Ishikawa (cell line): ENCODE measurements around the gene OR52E5.

Experiments
- CEBPB ChIP-seq: IDR thresholded peaks from 2 replicates; pipeline ENCODE4 v1.6.1; 2012
- CREB1 ChIP-seq: IDR thresholded peaks from 2 replicates; pipeline ENCODE4 v1.6.1; 2012; ENCODE audit warnings: low read depth
- EGR1 ChIP-seq: IDR thresholded peaks from 2 replicates; pipeline ENCODE4 v1.6.1; 2012
- EP300 ChIP-seq: IDR thresholded peaks from 2 replicates; pipeline ENCODE4 v1.6.1; 2012; ENCODE audit warnings: borderline replicate concordance
- FOXM1 ChIP-seq: IDR thresholded peaks from 2 replicates; pipeline ENCODE4 v1.6.1; 2012; ENCODE audit warnings: low read depth, borderline replicate concordance
- MAX ChIP-seq: IDR thresholded peaks from 2 replicates; pipeline ENCODE4 v1.6.1; 2012
- NFIC ChIP-seq: IDR thresholded peaks from 2 replicates; pipeline ENCODE4 v1.6.1; 2012
- RAD21 ChIP-seq: IDR thresholded peaks from 2 replicates; pipeline ENCODE4 v1.6.1; 2012; ENCODE audit warnings: low read depth
- REST ChIP-seq: IDR thresholded peaks from 2 replicates; pipeline ENCODE4 v1.6.1; 2012; ENCODE audit warnings: low read depth, mild to moderate bottlenecking
- TAF1 ChIP-seq: IDR thresholded peaks from 2 replicates; pipeline ENCODE4 v1.6.1; 2012; ENCODE audit warnings: low read depth, mild to moderate bottlenecking
- TCF12 ChIP-seq: IDR thresholded peaks from 2 replicates; pipeline ENCODE4 v1.6.1; 2012; ENCODE audit warnings: low read depth
- TEAD4 ChIP-seq: IDR thresholded peaks from 2 replicates; pipeline ENCODE4 v1.6.1; 2012
- USF1 ChIP-seq: IDR thresholded peaks from 2 replicates; pipeline ENCODE4 v1.6.1; 2012
- YY1 ChIP-seq: IDR thresholded peaks from 2 replicates; pipeline ENCODE4 v1.6.1; 2012; ENCODE audit warnings: low read depth
- ZBTB7A ChIP-seq: IDR thresholded peaks from 2 replicates; pipeline ENCODE4 v1.6.1; 2012; ENCODE audit warnings: low read depth

The OR52E5 gene

GRCh38 chr11:5923427-5923776 is 30.4 kb downstream of the OR52E5 start:
- no peak for TF ChIP-seq CEBPB
- no peak for TF ChIP-seq TEAD4
- no peak for TF ChIP-seq RAD21
- no peak for TF ChIP-seq EGR1
- TF ChIP-seq USF1 = no peak
- TF ChIP-seq CREB1 = no peak
- TF ChIP-seq YY1 = no peak
- no peak for TF ChIP-seq EP300
- no peak for TF ChIP-seq NFIC
- TF ChIP-seq MAX = no peak
- TF ChIP-seq REST = no peak
- TF ChIP-seq ZBTB7A = no peak
- TF ChIP-seq TAF1 = no peak
- no peak for TF ChIP-seq TCF12
- no peak for TF ChIP-seq FOXM1

GRCh38 chr11:5923794-5924193 is 30.8 kb downstream of the OR52E5 start:
- TF ChIP-seq TEAD4 = no peak
- no peak for TF ChIP-seq NFIC
- TF ChIP-seq USF1 = no peak
- TF ChIP-seq CEBPB = no peak
- no peak for TF ChIP-seq FOXM1
- TF ChIP-seq YY1 = no peak
- no peak for TF ChIP-seq EP300
- TF ChIP-seq TCF12 = no peak

- TF ChIP-seq ZBTB7A = no peak
- no peak for TF ChIP-seq CEBPB
- TF ChIP-seq CREB1 = no peak
- no peak for TF ChIP-seq EGR1
- TF ChIP-seq EP300 = no peak
- no peak for TF ChIP-seq FOXM1
- TF ChIP-seq TEAD4 = no peak
Observed at GRCh38 chr11:5928271-5928670, 35.3 kb downstream of the OR52E5 start.

GRCh38 chr11:5928811-5929210 is 35.8 kb downstream of the OR52E5 start:
- no peak for TF ChIP-seq TCF12
- no peak for TF ChIP-seq TEAD4
- TF ChIP-seq REST = no peak
- TF ChIP-seq YY1 = no peak
- no peak for TF ChIP-seq CEBPB
- no peak for TF ChIP-seq MAX

- TF ChIP-seq USF1 (no peak), MAX (no peak), EGR1 (no peak), FOXM1 (no peak), TAF1 (no peak), REST (no peak)
Observed at GRCh38 chr11:5929571-5930368, 36.8 kb downstream of the OR52E5 start.
